IMR-90 (cell line): ENCODE data around the gene CYP2A13. TPM values are rescaled to one million over a fixed set of nuclear protein-coding genes. Genes with fewer than 3 reads are reported as not detected.

Experiments
- ATAC-seq: fragments of 200-7000 bp; cut with Tn5 transposase; 2 replicates; pipeline ENCODE4 v1.9.1; 2020; ENCODE audit warnings: low read depth, mild to moderate bottlenecking, moderate library complexity
- BruUV-seq: library from RNA; stranded (reverse); fragments of 400-500 nt; replicated peaks from 2 replicates; lab custom pipeline; 2021; lab: Mats Ljungman, UMichigan
- CTCF ChIA-PET: fragments of 300-600 bp; formaldehyde crosslinking; extraction: SDS; loops from one replicate; lab custom pipeline; 2021; ENCODE audit warnings: antibody characterized with exemption; lab: Yijun Ruan, JAX
- POLR2A ChIA-PET: fragments of 300-600 bp; sonication (Branson Sonifier 250); formaldehyde crosslinking; loops from one replicate; lab custom pipeline; 2022; ENCODE audit warnings: antibody characterized with exemption; ENCODE audit not compliant: unreplicated experiment; lab: Charles Lee
- DNase-seq: peaks from one replicate; pipeline ENCODE4 v3.0.0; 2013
- H2AFZ ChIP-seq: replicated peaks from 2 replicates; pipeline ENCODE3; 2013; ENCODE audit warnings: low read length, mild to moderate bottlenecking; ENCODE audit not compliant: poor library complexity
- H2AK5ac ChIP-seq: 2 replicates; pipeline ENCODE4 v1.6.1; 2013; ENCODE audit warnings: low read depth, low read length, inconsistent platforms
- H2AK9ac ChIP-seq: replicated peaks from 2 replicates; pipeline ENCODE3; 2013; ENCODE audit warnings: mild to moderate bottlenecking, low read depth, low read length, moderate library complexity; ENCODE audit not compliant: poor library complexity
- H2BK120ac ChIP-seq: 2 replicates; pipeline ENCODE4 v1.6.1; 2013; ENCODE audit warnings: low read depth, low read length, inconsistent platforms
- H2BK15ac ChIP-seq: 3 replicates; pipeline ENCODE4 v1.6.1; 2013; ENCODE audit warnings: low read depth, low read length, inconsistent platforms
- H2BK20ac ChIP-seq: 2 replicates; pipeline ENCODE4 v1.6.1; 2013; ENCODE audit warnings: low read depth, mild to moderate bottlenecking, inconsistent platforms, low read length, moderate library complexity
- H2BK5ac ChIP-seq: 2 replicates; pipeline ENCODE4 v1.6.1; 2013; ENCODE audit warnings: mild to moderate bottlenecking, low read depth, low read length, inconsistent platforms; ENCODE audit not compliant: poor library complexity, severe bottlenecking
- H3K14ac ChIP-seq: replicated peaks from 2 replicates; pipeline ENCODE4 v1.6.1; 2013; ENCODE audit warnings: low read depth, low read length, inconsistent platforms
- H3K18ac ChIP-seq: 2 replicates; pipeline ENCODE4 v1.6.1; 2013; ENCODE audit warnings: low read depth, low read length, control low read depth
- H3K23ac ChIP-seq: 2 replicates; pipeline ENCODE4 v1.6.1; 2013; ENCODE audit warnings: low read depth, low read length, inconsistent platforms
- H3K27ac ChIP-seq: 2 replicates; pipeline ENCODE4 v1.5.1; 2013; ENCODE audit warnings: mild to moderate bottlenecking, control low read depth, low read length; ENCODE audit not compliant: insufficient read depth
- H3K27me3 ChIP-seq: 2 replicates; pipeline ENCODE4 v1.6.1; 2013; ENCODE audit warnings: low read length; ENCODE audit not compliant: control insufficient read depth, insufficient read depth
- H3K36me3 ChIP-seq: 2 replicates; pipeline ENCODE4 v1.6.1; 2013; ENCODE audit warnings: low read length, mixed read lengths; ENCODE audit not compliant: control insufficient read depth, insufficient read depth
- H3K4ac ChIP-seq: 2 replicates; pipeline ENCODE4 v1.6.1; 2013; ENCODE audit warnings: low read depth, low read length, inconsistent platforms
- H3K4me1 ChIP-seq: 2 replicates; pipeline ENCODE4 v1.6.1; 2013; ENCODE audit warnings: low read length, mixed read lengths; ENCODE audit not compliant: control insufficient read depth, insufficient read depth
- H3K4me2 ChIP-seq: 2 replicates; pipeline ENCODE4 v1.6.1; 2013; ENCODE audit warnings: low read depth, mild to moderate bottlenecking, control low read depth, low read length, moderate library complexity
- H3K4me3 ChIP-seq: 2 replicates; pipeline ENCODE4 v1.5.1; 2013; ENCODE audit warnings: low read depth, mild to moderate bottlenecking, control low read depth, low read length, moderate library complexity; ENCODE audit not compliant: insufficient read depth
- H3K56ac ChIP-seq: 2 replicates; pipeline ENCODE4 v1.6.1; 2013; ENCODE audit warnings: low read length, inconsistent platforms; ENCODE audit not compliant: insufficient read depth; ENCODE audit errors: extremely low read depth
- H3K79me1 ChIP-seq, 2 experiments: 2 replicates each; pipeline ENCODE4 v1.6.1; 2013; ENCODE audit warnings: low read length in 2 of 2, inconsistent platforms in 1 of 2, low read depth in 1 of 2
- H3K9ac ChIP-seq: 2 replicates; pipeline ENCODE4 v1.6.1; 2013; ENCODE audit warnings: low read depth, low read length, control low read depth
- H3K9me1 ChIP-seq: 2 replicates; pipeline ENCODE4 v1.6.1; 2013; ENCODE audit warnings: low read length, inconsistent platforms; ENCODE audit not compliant: insufficient read depth
- H3K9me3 ChIP-seq: 2 replicates; pipeline ENCODE4 v1.6.1; 2013; ENCODE audit warnings: low read length; ENCODE audit not compliant: control insufficient read depth, insufficient read depth
- H4K20me1 ChIP-seq: 2 replicates; pipeline ENCODE4 v1.6.1; 2013; ENCODE audit warnings: low read length, inconsistent platforms; ENCODE audit not compliant: insufficient read depth
- H4K5ac ChIP-seq: 2 replicates; pipeline ENCODE4 v1.6.1; 2013; ENCODE audit warnings: mild to moderate bottlenecking, low read depth, low read length, control low read depth
- H4K8ac ChIP-seq, 2 experiments: 2 replicates each; pipeline ENCODE4 v1.6.1; 2013; ENCODE audit warnings: low read depth in 2 of 2, low read length in 2 of 2, control low read depth in 1 of 2, inconsistent platforms in 1 of 2
- H4K91ac ChIP-seq: 2 replicates; pipeline ENCODE4 v1.6.1; 2013; ENCODE audit warnings: low read depth, low read length, inconsistent platforms; ENCODE audit not compliant: insufficient read depth
- RFX5 ChIP-seq: IDR thresholded peaks from 2 replicates; pipeline ENCODE4 v1.8.0; 2012; ENCODE audit warnings: low read depth, mild to moderate bottlenecking, low read length, moderate library complexity
- WGBS, 2 experiments: methylation state at CpG; one replicate each; pipeline versions ENCODE4 v1.1.5 to v1.1.7; 2013; ENCODE audit warnings: missing lambda C conversion rate in 2 of 2; ENCODE audit not compliant: insufficient read length in 1 of 2; ENCODE audit errors: extremely low coverage in 2 of 2; 5-methylcytosine and 5-hydroxymethylcytosine counted together
- dilution Hi-C: fragments of 300-500 bp; cut with HindIII; formaldehyde crosslinking; loops from one replicate; pipeline ENCODE4 v1.14.3; 2018; ENCODE audit warnings: low sequenced_read_pairs; ENCODE audit not compliant: unreplicated experiment
- in situ Hi-C: fragments of 300-500 bp; cut with MboI; formaldehyde crosslinking; loops from 3 replicates; pipeline ENCODE4 v1.14.3; 2019; ENCODE audit warnings: low sequenced_read_pairs, inconsistent platforms, mixed read lengths
- intact Hi-C: fragments of 100-400 bp; cut with micrococcal nuclease; formaldehyde crosslinking; loops from 2 replicates; pipeline ENCODE4 v1.10.0; 2022
- polyA plus RNA-seq, 3 experiments: library from polyadenylated mRNA; depleted of rRNA; stranded (reverse); fragments of >200 nt; gene quantifications; 2 replicates each; pipeline ENCODE4 v1.2.3, GENCODE V29; 2012; ENCODE audit warnings: low replicate concordance in 1 of 3
- total RNA-seq: library from RNA; depleted of rRNA; stranded (reverse); fragments of >200 nt; gene quantifications from 2 replicates; pipeline ENCODE4 v1.2.3, GENCODE V29; 2012
- TF ChIP-seq, protein P1 (sequence below): fragments of 150-350 bp; IDR thresholded peaks from 2 replicates; pipeline ENCODE4 v1.6.1; 2017; ENCODE audit warnings: mild to moderate bottlenecking, antibody characterized with exemption, low read length, low read depth

CYP2A13 gene
- total and polyA plus RNA-seq, 2 of the 4 experiments (the other 2 are of a cell fraction) = not detected

DNA sequence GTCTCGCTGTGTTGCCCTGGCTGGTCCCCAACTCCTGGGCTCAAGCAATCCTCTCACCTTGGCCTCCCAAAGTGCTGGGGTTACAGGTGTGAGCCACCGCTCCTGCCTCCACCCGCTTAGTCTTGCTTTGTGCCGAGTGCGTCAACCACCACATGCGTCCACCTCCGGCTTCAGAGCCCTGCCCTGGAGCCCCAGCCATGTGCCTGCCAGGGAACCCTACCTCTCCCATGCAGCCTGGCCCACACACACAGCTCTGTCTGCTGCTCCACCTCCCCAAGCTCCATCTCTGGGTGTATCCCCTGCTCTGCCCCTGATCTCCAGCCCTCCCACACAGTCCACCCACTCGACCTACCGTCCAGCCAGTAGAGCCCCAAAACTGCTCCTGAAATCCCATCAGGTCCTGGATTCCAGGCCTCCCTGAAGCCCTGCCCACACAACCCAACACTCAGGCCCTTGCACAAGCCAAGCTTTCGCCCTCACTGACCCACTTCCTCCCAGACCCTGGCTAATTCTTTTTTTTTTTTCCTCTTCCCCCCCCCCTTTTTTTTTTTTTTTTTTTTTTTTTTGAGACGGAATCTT, 35.6 kb downstream of the CYP2A13 start:
- no peak overlapping the region for H3K4ac ChIP-seq
- H2BK20ac ChIP-seq = no peak overlapping the region
- no peak overlapping the region for H2BK120ac ChIP-seq
- in situ Hi-C loops = no loop called here
- intact Hi-C loops = no loop called here
- no peak overlapping the region for H3K18ac ChIP-seq
- no peak overlapping the region for H2AK9ac ChIP-seq
- no peak overlapping the region for H3K56ac ChIP-seq
- H3K4me3 ChIP-seq = no peak overlapping the region
- peak overlapping the region; percentile 3 for H2AFZ ChIP-seq
- H3K14ac ChIP-seq = no peak overlapping the region
- DNase-seq (no peak), ATAC-seq (no peak)
- no peak overlapping the region for H3K4me2 ChIP-seq
- no peaks in the 10 kb centered on the region for H3K36me3 ChIP-seq
- H3K27ac ChIP-seq = no peak overlapping the region
- no peak overlapping the region for H3K23ac ChIP-seq
- no peak overlapping the region for H4K8ac ChIP-seq
- H3K79me1 ChIP-seq = no peaks in the 10 kb centered on the region
- H3K9me1 ChIP-seq = no peaks in the 10 kb centered on the region
- TF ChIP-seq, protein P1, sequence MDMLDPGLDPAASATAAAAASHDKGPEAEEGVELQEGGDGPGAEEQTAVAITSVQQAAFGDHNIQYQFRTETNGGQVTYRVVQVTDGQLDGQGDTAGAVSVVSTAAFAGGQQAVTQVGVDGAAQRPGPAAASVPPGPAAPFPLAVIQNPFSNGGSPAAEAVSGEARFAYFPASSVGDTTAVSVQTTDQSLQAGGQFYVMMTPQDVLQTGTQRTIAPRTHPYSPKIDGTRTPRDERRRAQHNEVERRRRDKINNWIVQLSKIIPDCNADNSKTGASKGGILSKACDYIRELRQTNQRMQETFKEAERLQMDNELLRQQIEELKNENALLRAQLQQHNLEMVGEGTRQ = no peak
- TF ChIP-seq RFX5 = no peak
- 98% methylated on average over 8 of the region's 11 CpGs; no CpG with 5 or more reads in 1 of the 2 experiments for WGBS, 2 experiments
- H3K4me1 ChIP-seq = no peaks in the 10 kb centered on the region
- ChIA-PET CTCF (no interaction called here), POLR2A (no interaction called here)
- no TSS peak for BruUV-seq
- no peaks in the 10 kb centered on the region for H3K9me3 ChIP-seq
- dilution Hi-C loops = no loop called here
- no peak overlapping the region for H2AK5ac ChIP-seq
- no peaks in the 10 kb centered on the region; the same call in 1 of the 2 replicates for H3K27me3 ChIP-seq
- no peak overlapping the region for H2BK15ac ChIP-seq
- no peaks in the 10 kb centered on the region for H4K20me1 ChIP-seq
- H2BK5ac ChIP-seq = no peak overlapping the region
- H4K5ac ChIP-seq = no peak overlapping the region
- no peak overlapping the region for H4K91ac ChIP-seq
- no peak overlapping the region for H3K9ac ChIP-seq
